Astrocyte (in vitro differentiated cells and primary cell): ENCODE data around the gene IMMP2L.

Experiments used
- CTCF ChIP-seq: IDR thresholded peaks from 2 replicates; pipeline ENCODE4 v1.5.1; 2011; ENCODE audit warnings: low read depth, mild to moderate bottlenecking, inconsistent platforms, low read length, moderate library complexity; ENCODE audit not compliant: insufficient read depth
- EZH2 ChIP-seq: IDR thresholded peaks from 2 replicates; pipeline ENCODE4 v1.6.1; 2012; ENCODE audit warnings: mild to moderate bottlenecking, low read length, inconsistent platforms; ENCODE audit not compliant: insufficient read depth

GRCh38 chr7:111439977-111440376 lies 122.3 kb downstream of the IMMP2L start:
- TF ChIP-seq EZH2, result no peak
- no peak for TF ChIP-seq CTCF
